HG03354 (cell line): ENCODE results near the gene SCGB1A1.
"Not testable (repeated sequence)": the region's sequence is repeated elsewhere in the genome, so short reads cannot be mapped to it uniquely, and the experiment has no call there.

ENCODE experiments used
- ATAC-seq: cut with Tn5 transposase; IDR thresholded peaks from one replicate; pipeline ENCODE4 v1.9.1; 2021; ENCODE audit warnings: mild to moderate bottlenecking; ENCODE audit not compliant: unreplicated experiment, poor library complexity, severe bottlenecking

The SCGB1A1 gene

GRCh38 chr11:62418733-62419132 lies at the start of gene SCGB1A1:
TSS of gene SCGB1A1 (plus strand) at chr11:62419033. CDS start at chr11:62419096, 63 bp downstream.
- no peak for ATAC-seq

- no peak for ATAC-seq
Measured at GRCh38 chr11:62370743-62371440, 47.9 kb upstream of the SCGB1A1 start.

GRCh38 chr11:62372871-62373270 lies 46.0 kb upstream of the SCGB1A1 start:
- no peak for ATAC-seq

- no peak for ATAC-seq
Measured at GRCh38 chr11:62373464-62374119, 45.2 kb upstream of the SCGB1A1 start.

- no peak for ATAC-seq
Measured at GRCh38 chr11:62374801-62375200, 44.0 kb upstream of the SCGB1A1 start.

- not testable (repeated sequence) for ATAC-seq
Measured at GRCh38 chr11:62378459-62379063, 40.3 kb upstream of the SCGB1A1 start.

GRCh38 chr11:62379586-62379985 lies 39.2 kb upstream of the SCGB1A1 start:
- ATAC-seq, result not testable (repeated sequence)

- not testable (repeated sequence) for ATAC-seq
Measured at GRCh38 chr11:62380821-62381245, 38.0 kb upstream of the SCGB1A1 start.

GRCh38 chr11:62383822-62384221 lies 35.0 kb upstream of the SCGB1A1 start:
- ATAC-seq, result no peak

- ATAC-seq, result not testable (repeated sequence)
Measured at GRCh38 chr11:62386083-62386482, 32.8 kb upstream of the SCGB1A1 start.

- ATAC-seq, result no peak
Measured at GRCh38 chr11:62387381-62387780, 31.5 kb upstream of the SCGB1A1 start.

GRCh38 chr11:62388999-62389398 lies 29.8 kb upstream of the SCGB1A1 start:
- ATAC-seq, result no peak

- no peak for ATAC-seq
Measured at GRCh38 chr11:62390237-62390636, 28.6 kb upstream of the SCGB1A1 start.

- ATAC-seq, result no peak
Measured at GRCh38 chr11:62390722-62391121, 28.1 kb upstream of the SCGB1A1 start.

- no peak for ATAC-seq
Measured at GRCh38 chr11:62391642-62392425, 27.0 kb upstream of the SCGB1A1 start.

- no peak for ATAC-seq
Measured at GRCh38 chr11:62392506-62392905, 26.3 kb upstream of the SCGB1A1 start.

GRCh38 chr11:62393061-62393611 lies 25.7 kb upstream of the SCGB1A1 start:
- ATAC-seq, result no peak

- no peak for ATAC-seq
Measured at GRCh38 chr11:62393735-62394134, 25.1 kb upstream of the SCGB1A1 start.

GRCh38 chr11:62394825-62395538 lies 23.9 kb upstream of the SCGB1A1 start:
- no peak for ATAC-seq
